Measurements from ENCODE around the gene HORMAD2.

HORMAD2 gene

GRCh38 chr22:30182350-30182745, 102.1 kb downstream of the HORMAD2 start:
- Histone ChIP-seq H2BK5ac (ENCODE audit: low read depth, low read length, poor library complexity) (no peak overlapping the region), H3K18ac (ENCODE audit: low read length) (no peak overlapping the region), H3K36me3 (ENCODE audit: control insufficient read depth in 1 of 2, insufficient read depth in 2 of 2, low read length in 2 of 2) (no peaks in the 10 kb centered on the region), H3K9ac (ENCODE audit: low read length) (no peak overlapping the region), H3K4me2 (ENCODE audit: low read length) (no peak overlapping the region), H3K4me1 (ENCODE audit: control insufficient read depth in 1 of 2, insufficient read depth in 2 of 2, low read length in 2 of 2) (no peaks in the 10 kb centered on the region), H3K27me3 (ENCODE audit: insufficient read depth, low read length) (no peaks in the 10 kb centered on the region), H3K27ac (ENCODE audit: low read depth, low read length) (no peak overlapping the region), H3K79me1 (ENCODE audit: low read length) (peaks cover 2% of the 10 kb centered on the region), H3K23ac (ENCODE audit: low read length) (no peak overlapping the region), H3K14ac (ENCODE audit: low read length) (no peak overlapping the region), H3K4me3 (ENCODE audit: low read depth, low read length) (no peak overlapping the region), H2AFZ (ENCODE audit: insufficient read depth, low read length, poor library complexity) (no peak overlapping the region), H3K9me3 (ENCODE audit: insufficient read depth, low read depth, low read length) (no peaks in the 10 kb centered on the region), H4K12ac (ENCODE audit: low read depth, low read length) (no peak overlapping the region), H2BK12ac (ENCODE audit: low read length) (no peak overlapping the region), H4K91ac (ENCODE audit: low read depth, low read length) (no peak overlapping the region), H2BK120ac (ENCODE audit: insufficient read depth, low read length, poor library complexity) (no peak overlapping the region), H4K8ac (ENCODE audit: low read depth, low read length) (no peak overlapping the region), H2AK5ac (ENCODE audit: low read length) (no peak overlapping the region), H3K4ac (ENCODE audit: low read depth, low read length) (no peak overlapping the region), H3K79me2 (ENCODE audit: control insufficient read depth, insufficient read depth, low read length, poor library complexity) (no peaks in the 10 kb centered on the region)
- no CpG with 5 or more reads among the region's 4 CpGs for WGBS (ENCODE audit: extremely low coverage, insufficient coverage, insufficient read length)
- no peak for DNase-seq

GRCh38 chr22:30182815-30183214, 102.6 kb downstream of the HORMAD2 start:
- H3K4me2 ChIP-seq (ENCODE audit: low read length), result no peak overlapping the region
- no peak overlapping the region for H3K14ac ChIP-seq (ENCODE audit: low read length)
- H3K9me3 ChIP-seq (ENCODE audit: insufficient read depth, low read depth, low read length), result no peaks in the 10 kb centered on the region
- no peaks in the 10 kb centered on the region for H3K4me1 ChIP-seq (ENCODE audit: control insufficient read depth in 1 of 2, insufficient read depth in 2 of 2, low read length in 2 of 2)
- H4K8ac ChIP-seq (ENCODE audit: low read depth, low read length), result no peak overlapping the region
- H3K9ac ChIP-seq (ENCODE audit: low read length), result no peak overlapping the region
- H2BK5ac ChIP-seq (ENCODE audit: low read depth, low read length, poor library complexity), result no peak overlapping the region
- no peak overlapping the region for H4K91ac ChIP-seq (ENCODE audit: low read depth, low read length)
- H3K4me3 ChIP-seq (ENCODE audit: low read depth, low read length), result no peak overlapping the region
- no peak overlapping the region for H2BK12ac ChIP-seq (ENCODE audit: low read length)
- DNase-seq, result no peak
- no peak overlapping the region for H2BK120ac ChIP-seq (ENCODE audit: insufficient read depth, low read length, poor library complexity)
- H2AK5ac ChIP-seq (ENCODE audit: low read length), result no peak overlapping the region
- H3K18ac ChIP-seq (ENCODE audit: low read length), result no peak overlapping the region
- peaks cover 2% of the 10 kb centered on the region for H3K79me1 ChIP-seq (ENCODE audit: low read length)
- H3K36me3 ChIP-seq (ENCODE audit: control insufficient read depth in 1 of 2, insufficient read depth in 2 of 2, low read length in 2 of 2), result no peaks in the 10 kb centered on the region
- no peaks in the 10 kb centered on the region for H3K79me2 ChIP-seq (ENCODE audit: control insufficient read depth, insufficient read depth, low read length, poor library complexity)
- H3K27ac ChIP-seq (ENCODE audit: low read depth, low read length), result no peak overlapping the region
- no peak overlapping the region for H3K23ac ChIP-seq (ENCODE audit: low read length)
- no CpG with 5 or more reads among the region's 4 CpGs for WGBS (ENCODE audit: extremely low coverage, insufficient coverage, insufficient read length)
- H3K27me3 ChIP-seq (ENCODE audit: insufficient read depth, low read length), result no peaks in the 10 kb centered on the region
- no peak overlapping the region for H3K4ac ChIP-seq (ENCODE audit: low read depth, low read length)
- H2AFZ ChIP-seq (ENCODE audit: insufficient read depth, low read length, poor library complexity), result no peak overlapping the region
- no peak overlapping the region for H4K12ac ChIP-seq (ENCODE audit: low read depth, low read length)

- DNase-seq, result no peak
- Histone ChIP-seq H3K4me1 (ENCODE audit: control insufficient read depth in 1 of 2, insufficient read depth in 2 of 2, low read length in 2 of 2) (no peaks in the 10 kb centered on the region), H3K27me3 (ENCODE audit: insufficient read depth, low read length) (no peaks in the 10 kb centered on the region), H3K79me2 (ENCODE audit: control insufficient read depth, insufficient read depth, low read length, poor library complexity) (no peaks in the 10 kb centered on the region), H3K9ac (ENCODE audit: low read length) (no peak overlapping the region), H3K9me3 (ENCODE audit: insufficient read depth, low read depth, low read length) (no peaks in the 10 kb centered on the region), H4K12ac (ENCODE audit: low read depth, low read length) (no peak overlapping the region), H3K14ac (ENCODE audit: low read length) (no peak overlapping the region), H2BK5ac (ENCODE audit: low read depth, low read length, poor library complexity) (no peak overlapping the region), H3K79me1 (ENCODE audit: low read length) (peaks cover 2% of the 10 kb centered on the region), H4K91ac (ENCODE audit: low read depth, low read length) (no peak overlapping the region), H4K8ac (ENCODE audit: low read depth, low read length) (no peak overlapping the region), H3K4ac (ENCODE audit: low read depth, low read length) (no peak overlapping the region), H3K23ac (ENCODE audit: low read length) (no peak overlapping the region), H3K36me3 (ENCODE audit: control insufficient read depth in 1 of 2, insufficient read depth in 2 of 2, low read length in 2 of 2) (no peaks in the 10 kb centered on the region), H3K18ac (ENCODE audit: low read length) (no peak overlapping the region), H2AK5ac (ENCODE audit: low read length) (peak overlapping the region; percentile 72), H3K27ac (ENCODE audit: low read depth, low read length) (no peak overlapping the region), H3K4me3 (ENCODE audit: low read depth, low read length) (no peak overlapping the region), H2BK12ac (ENCODE audit: low read length) (no peak overlapping the region), H2BK120ac (ENCODE audit: insufficient read depth, low read length, poor library complexity) (no peak overlapping the region), H2AFZ (ENCODE audit: insufficient read depth, low read length, poor library complexity) (no peak overlapping the region), H3K4me2 (ENCODE audit: low read length) (no peak overlapping the region)
- no CpG with 5 or more reads among the region's 3 CpGs for WGBS (ENCODE audit: extremely low coverage, insufficient coverage, insufficient read length)
These were observed 103.0 kb downstream of the HORMAD2 start for GRCh38 chr22:30183271-30183670.

GRCh38 chr22:30183861-30184278, 103.6 kb downstream of the HORMAD2 start:
- H2AK5ac ChIP-seq (ENCODE audit: low read length), result no peak overlapping the region
- no peak overlapping the region for H3K27ac ChIP-seq (ENCODE audit: low read depth, low read length)
- no peak overlapping the region for H2BK12ac ChIP-seq (ENCODE audit: low read length)
- H2BK5ac ChIP-seq (ENCODE audit: low read depth, low read length, poor library complexity), result no peak overlapping the region
- H3K9me3 ChIP-seq (ENCODE audit: insufficient read depth, low read depth, low read length), result no peaks in the 10 kb centered on the region
- no peak overlapping the region for H3K9ac ChIP-seq (ENCODE audit: low read length)
- no peak overlapping the region for H4K12ac ChIP-seq (ENCODE audit: low read depth, low read length)
- no peaks in the 10 kb centered on the region for H3K36me3 ChIP-seq (ENCODE audit: control insufficient read depth in 1 of 2, insufficient read depth in 2 of 2, low read length in 2 of 2)
- H4K91ac ChIP-seq (ENCODE audit: low read depth, low read length), result no peak overlapping the region
- no peak overlapping the region for H3K4ac ChIP-seq (ENCODE audit: low read depth, low read length)
- H3K79me2 ChIP-seq (ENCODE audit: control insufficient read depth, insufficient read depth, low read length, poor library complexity), result no peaks in the 10 kb centered on the region
- no CpG with 5 or more reads among the region's 2 CpGs for WGBS (ENCODE audit: extremely low coverage, insufficient coverage, insufficient read length)
- no peak overlapping the region for H3K14ac ChIP-seq (ENCODE audit: low read length)
- no peak overlapping the region for H4K8ac ChIP-seq (ENCODE audit: low read depth, low read length)
- H3K27me3 ChIP-seq (ENCODE audit: insufficient read depth, low read length), result no peaks in the 10 kb centered on the region
- no peaks in the 10 kb centered on the region for H3K4me1 ChIP-seq (ENCODE audit: control insufficient read depth in 1 of 2, insufficient read depth in 2 of 2, low read length in 2 of 2)
- no peak overlapping the region for H3K23ac ChIP-seq (ENCODE audit: low read length)
- H3K4me3 ChIP-seq (ENCODE audit: low read depth, low read length), result no peak overlapping the region
- peaks cover 2% of the 10 kb centered on the region for H3K79me1 ChIP-seq (ENCODE audit: low read length)
- no peak overlapping the region for H2AFZ ChIP-seq (ENCODE audit: insufficient read depth, low read length, poor library complexity)
- DNase-seq, result no peak
- no peak overlapping the region for H3K4me2 ChIP-seq (ENCODE audit: low read length)
- no peak overlapping the region for H3K18ac ChIP-seq (ENCODE audit: low read length)
- H2BK120ac ChIP-seq (ENCODE audit: insufficient read depth, low read length, poor library complexity), result no peak overlapping the region

Data from trophoblast cell (in vitro differentiated cells and primary cell).